ENCODE results near the gene GREB1L.
A peak's percentile ranks its signal among the peaks of the same experiment; 100 is the strongest.

The GREB1L gene

DNA sequence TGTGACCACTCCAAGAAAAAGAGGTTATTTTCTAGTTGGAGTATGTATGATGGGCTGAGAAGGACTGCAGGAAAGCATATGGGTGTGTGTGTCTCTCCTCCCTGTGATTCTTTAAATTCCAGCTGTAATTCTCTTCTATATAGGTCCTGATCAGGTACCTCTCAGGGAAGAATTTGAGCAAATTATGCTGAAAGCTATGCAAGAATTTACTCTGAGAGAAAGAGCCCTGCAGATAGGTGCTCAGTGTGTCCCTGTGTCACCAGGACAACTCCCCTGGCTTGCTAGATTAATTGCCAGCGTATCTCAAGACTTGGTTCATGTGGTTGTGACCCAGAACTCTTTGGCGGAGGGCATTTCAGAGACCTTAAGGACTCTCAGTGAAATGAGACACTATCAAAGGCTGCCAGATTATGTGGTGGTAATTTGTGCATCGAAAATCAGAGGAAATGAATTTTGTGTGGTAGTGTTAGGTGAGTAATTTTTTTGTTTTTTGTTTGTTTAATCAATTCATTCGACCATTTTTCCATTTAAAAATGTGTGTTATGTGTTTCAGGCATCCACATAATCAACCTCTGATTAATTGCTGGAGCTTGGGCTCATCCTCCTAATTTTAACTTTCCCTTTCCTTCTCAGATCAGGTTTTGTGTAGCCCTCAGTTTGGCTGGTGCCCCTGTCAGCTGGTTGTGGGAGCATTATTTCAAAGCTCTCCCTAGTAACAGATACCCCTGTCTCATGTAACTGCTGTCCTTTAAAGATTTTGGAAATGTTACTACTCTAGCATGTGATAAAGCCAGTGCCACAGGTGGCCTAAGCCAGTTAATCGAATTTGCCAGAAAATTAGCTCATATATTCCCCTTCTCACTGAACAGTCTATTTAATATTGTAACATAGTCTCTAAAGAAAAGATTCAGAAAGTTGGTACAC lies 207.6 kb downstream of the GREB1L start:
- DNase-seq (ENCODE audit: low read depth in 2 of 2): no peak

DNA sequence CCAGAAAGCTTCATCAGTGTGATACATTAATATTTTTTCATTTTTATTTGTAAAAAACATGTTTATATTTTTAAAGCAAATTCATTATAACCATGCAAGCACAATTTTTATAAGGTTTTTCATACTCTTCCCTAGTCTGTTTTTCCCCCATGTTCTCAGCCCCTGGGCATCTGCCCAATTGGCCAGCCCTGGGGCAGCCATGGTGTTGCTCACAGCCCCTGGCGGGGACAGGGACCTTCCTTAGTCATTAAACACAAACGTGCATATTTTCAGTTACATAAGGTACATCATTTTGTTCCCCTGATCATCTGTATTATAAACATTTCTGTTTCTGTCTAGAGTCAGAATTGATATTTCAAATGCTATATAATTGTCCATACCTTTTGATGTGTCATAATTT lies 208.5 kb downstream of the GREB1L start:
- no peak for DNase-seq (ENCODE audit: low read depth in 2 of 2)

DNA sequence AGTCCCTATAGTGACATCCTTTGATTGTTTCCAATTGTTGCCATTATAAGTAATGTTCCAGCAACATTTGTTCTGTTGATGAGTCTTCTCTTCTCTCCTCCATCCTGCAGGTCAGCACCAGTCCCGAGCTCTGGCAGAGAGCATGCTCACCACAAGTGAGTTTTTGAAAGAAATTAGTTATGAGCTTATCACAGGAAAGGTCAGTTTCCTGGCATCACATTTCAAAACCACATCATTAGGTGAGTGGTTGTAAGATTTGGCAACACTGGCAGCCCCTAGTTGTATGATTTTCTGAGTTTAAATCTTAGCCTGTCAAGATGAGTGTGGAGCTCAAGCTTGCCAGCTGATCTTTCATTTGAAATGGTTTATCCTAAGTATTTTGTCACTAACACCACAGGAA lies 208.9 kb downstream of the GREB1L start:
- no peak for DNase-seq (ENCODE audit: low read depth in 2 of 2)

- no peak for DNase-seq (ENCODE audit: low read depth in 2 of 2)
Observed at GRCh38 chr18:21451851-21452250, 209.8 kb downstream of the GREB1L start.

GRCh38 chr18:21452276-21452780 lies 210.3 kb downstream of the GREB1L start:
- DNase-seq (ENCODE audit: low read depth in 2 of 2): no peak

DNA sequence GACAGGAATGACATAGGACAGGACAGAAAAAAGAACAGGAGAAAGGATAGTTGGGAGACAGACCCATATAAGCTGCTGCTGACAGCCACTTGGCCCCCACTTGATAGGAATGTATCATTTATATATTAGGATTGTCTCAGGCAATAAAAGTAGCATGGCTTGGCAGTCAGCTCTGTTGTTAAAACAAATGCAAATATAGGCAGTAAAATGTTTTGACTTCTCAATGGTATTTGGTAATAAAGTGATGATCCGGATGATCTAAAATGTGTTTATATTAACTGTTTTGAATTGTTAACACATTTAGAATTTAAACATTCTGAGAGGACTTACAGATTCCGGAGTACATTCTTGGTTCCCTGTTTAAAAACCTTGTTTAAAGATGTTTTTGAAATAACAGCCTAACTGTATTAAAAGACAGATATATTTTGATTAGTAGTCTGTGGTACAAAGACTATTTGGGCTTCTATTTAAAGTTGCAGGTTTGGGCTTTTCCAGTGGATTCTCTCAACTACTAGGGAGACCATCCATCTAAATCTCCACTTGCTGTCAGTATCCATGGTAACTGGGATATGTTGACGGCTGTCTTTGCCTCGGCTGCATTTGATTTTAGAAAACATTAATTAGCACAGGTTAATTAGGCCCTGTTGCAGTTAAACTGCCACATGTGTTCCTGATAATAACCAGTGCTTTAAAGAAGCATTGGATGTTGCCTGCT lies 210.9 kb downstream of the GREB1L start:
- DNase-seq (ENCODE audit: low read depth in 2 of 2): peak in 1 of 2 experiments; percentile 24

DNA sequence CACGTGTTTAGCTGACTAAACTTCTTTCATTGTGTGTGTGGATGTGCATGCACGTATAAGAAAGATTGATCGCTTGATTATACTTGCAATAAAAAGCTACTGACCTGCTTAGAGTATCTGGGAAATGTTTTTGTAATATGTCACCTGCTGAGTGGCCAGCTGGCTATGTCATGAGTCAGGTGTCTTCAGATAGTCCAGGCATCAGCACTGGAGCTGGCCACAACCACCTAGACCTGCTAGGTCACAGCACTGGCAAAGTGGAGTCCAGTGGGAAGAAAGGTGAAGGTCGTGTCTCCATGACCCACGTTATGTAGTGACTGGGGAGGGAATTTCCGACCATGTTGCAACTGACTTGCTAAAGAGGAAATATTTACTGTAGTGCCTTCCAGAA lies 211.5 kb downstream of the GREB1L start:
- DNase-seq (ENCODE audit: low read depth in 2 of 2): no peak

GRCh38 chr18:21454725-21455124 lies 212.7 kb downstream of the GREB1L start:
- DNase-seq (ENCODE audit: low read depth in 2 of 2): no peak

- DNase-seq (ENCODE audit: low read depth in 2 of 2): no peak
Observed at GRCh38 chr18:21456428-21457178, 214.6 kb downstream of the GREB1L start.

- DNase-seq (ENCODE audit: low read depth in 2 of 2): no peak
Observed at GRCh38 chr18:21457179-21457535, 215.1 kb downstream of the GREB1L start.

DNA sequence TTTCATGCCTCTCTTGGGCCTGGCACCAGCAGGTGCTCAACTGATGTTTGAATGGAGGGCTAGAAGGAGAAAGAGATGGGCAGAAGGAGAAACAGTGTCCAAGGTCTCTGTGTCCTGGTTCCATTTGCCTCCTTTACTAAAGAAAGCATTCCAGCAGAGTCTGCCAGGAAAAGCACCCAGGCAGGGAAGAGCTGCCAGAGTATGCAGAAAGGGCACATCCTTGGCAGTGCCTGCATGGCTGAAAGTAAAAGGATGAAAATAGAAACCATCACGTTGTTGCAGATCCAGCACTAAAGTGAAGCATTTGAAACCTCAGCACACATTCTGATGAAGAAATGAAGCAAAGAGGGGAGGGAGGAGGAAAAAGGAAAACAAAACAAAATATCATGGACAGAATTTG lies 216.3 kb downstream of the GREB1L start:
- no peak for DNase-seq (ENCODE audit: low read depth in 2 of 2)

- DNase-seq (ENCODE audit: low read depth in 2 of 2): no peak
Observed at GRCh38 chr18:21458788-21459187, 216.8 kb downstream of the GREB1L start.

DNA sequence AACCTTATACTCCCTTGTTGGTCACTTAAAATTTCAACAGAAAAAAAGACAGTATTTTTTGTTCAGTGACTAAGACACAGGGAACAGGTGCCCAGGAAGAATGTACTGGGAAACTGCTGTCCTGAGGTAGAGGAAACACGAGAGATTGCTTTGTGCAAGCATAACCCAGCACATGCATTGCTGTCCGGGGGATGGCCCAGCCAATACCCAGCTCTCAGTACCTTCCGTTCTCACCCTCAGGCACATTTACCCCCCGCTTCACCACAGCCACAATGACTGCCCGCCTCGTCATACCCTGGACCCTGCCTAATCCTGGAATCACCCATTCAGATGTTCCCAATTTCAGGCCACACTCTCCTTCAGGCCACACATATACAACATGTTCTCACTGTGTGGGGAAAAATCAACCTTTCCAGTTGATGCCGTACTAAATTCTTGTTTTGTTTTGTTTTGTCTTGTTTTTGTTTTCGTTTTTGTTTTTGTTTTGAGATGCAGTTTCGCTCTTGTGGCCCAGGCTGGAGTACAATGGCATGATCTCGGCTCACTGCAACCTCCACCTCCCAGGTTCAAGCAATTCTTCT lies 217.8 kb downstream of the GREB1L start:
- no peak for DNase-seq (ENCODE audit: low read depth in 2 of 2)

DNA sequence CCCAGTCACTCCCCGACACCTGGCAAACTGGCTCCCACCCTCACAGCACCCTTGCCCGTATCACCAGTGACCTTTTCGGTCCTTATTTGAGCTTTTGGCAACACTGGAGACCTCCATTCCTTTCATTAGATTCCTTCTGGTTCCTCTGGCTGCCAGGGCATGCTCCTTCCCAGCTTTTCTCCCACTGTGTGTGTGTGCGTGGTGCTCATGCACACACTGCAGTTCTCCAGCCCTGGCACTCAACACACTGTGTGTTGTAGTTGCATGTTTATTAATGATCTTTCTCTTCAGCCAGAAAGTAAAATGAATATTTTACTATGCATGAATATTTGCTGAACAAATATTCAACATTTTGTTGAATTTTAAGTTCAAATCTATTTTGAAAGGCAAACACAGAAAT lies 219.4 kb downstream of the GREB1L start:
- DNase-seq (ENCODE audit: low read depth in 2 of 2): no peak

GRCh38 chr18:21463718-21464117 lies 221.7 kb downstream of the GREB1L start:
- no peak for DNase-seq (ENCODE audit: low read depth in 2 of 2)

- DNase-seq (ENCODE audit: low read depth in 2 of 2): no peak
Observed at GRCh38 chr18:21468514-21469164, 226.6 kb downstream of the GREB1L start.

- DNase-seq (ENCODE audit: low read depth in 2 of 2): no peak
Observed at GRCh38 chr18:21472741-21473140, 230.7 kb downstream of the GREB1L start.

DNA sequence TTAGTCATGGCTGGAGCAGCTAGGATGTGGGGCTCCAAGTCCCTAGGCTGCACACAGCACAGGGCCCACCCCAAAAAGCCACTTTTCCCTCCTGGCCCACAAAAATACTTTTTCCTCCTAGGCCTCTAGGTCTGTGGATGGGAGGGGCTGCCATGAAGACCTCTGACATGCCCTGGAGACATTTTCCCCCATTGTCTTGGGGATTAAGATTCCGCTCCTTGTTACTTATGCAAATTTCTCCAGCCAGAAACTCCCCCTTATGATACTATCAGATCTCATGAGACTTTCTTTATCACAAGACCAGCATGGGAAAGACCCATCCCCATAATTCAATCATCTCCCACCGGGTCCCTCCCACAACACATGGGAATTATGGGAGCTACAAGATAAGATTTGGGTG lies 232.6 kb downstream of the GREB1L start:
- no peak for DNase-seq (ENCODE audit: low read depth in 2 of 2)

- no peak for DNase-seq (ENCODE audit: low read depth in 2 of 2)
Observed at GRCh38 chr18:21479721-21480120, 237.7 kb downstream of the GREB1L start.

- no peak for DNase-seq (ENCODE audit: low read depth in 2 of 2)
Observed at GRCh38 chr18:21481739-21482138, 239.7 kb downstream of the GREB1L start.

DNA sequence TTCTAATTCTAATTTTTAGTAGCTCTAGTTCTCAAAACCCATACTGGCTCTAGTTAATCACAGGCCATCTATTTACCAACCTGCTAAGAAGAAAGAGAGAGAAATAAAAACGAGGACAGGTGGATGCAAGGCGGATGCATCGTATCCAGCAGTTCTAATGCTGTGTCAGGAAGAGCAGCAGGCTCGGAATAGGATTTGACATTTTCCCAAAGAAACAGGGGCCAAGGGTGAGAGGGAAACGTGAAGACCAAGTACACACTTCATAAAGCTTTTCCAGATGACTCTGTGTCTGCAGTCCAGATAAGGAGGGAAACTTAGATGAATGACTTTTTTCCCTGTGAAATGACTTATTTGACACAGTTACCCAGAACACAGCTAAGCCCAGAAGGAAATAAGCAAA lies 241.0 kb downstream of the GREB1L start:
- no peak for DNase-seq (ENCODE audit: low read depth in 2 of 2)

All from fibroblast of skin of left biceps (primary cell).